ENCODE measurements around the gene WSB2. TPM values are rescaled to one million over a fixed set of nuclear protein-coding genes. Genes with fewer than 3 reads are reported as not detected.

WSB2 gene
- total and polyA plus RNA-seq, 2 of the 8 experiments (the other 6 are each of a cell fraction or from before 2014, with no cell fraction given): 47.5 to 58.2 TPM

DNA sequence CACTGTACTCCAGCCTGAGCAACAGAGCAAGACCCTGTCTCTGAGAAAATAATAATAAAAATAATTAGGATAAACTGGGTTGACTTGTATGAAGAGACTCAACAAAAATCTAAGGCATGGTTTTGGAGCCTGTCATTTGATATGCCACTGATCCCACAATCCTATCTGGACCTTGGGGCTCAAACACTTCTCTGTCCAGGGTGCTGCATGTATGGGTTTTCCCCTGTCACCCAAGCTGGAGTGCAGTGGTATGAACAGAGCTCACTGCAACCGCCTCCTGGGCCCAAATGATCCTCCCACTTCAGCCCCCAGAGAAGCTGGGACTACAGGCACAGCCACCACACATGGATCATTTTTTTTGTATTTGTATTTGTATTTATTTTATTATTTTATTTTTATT, 48.1 kb upstream of the WSB2 start:
- H2BK20ac ChIP-seq (ENCODE audit: low read length): 0 out of 2 replicates have a peak overlapping the region, but pooled peaks have one; percentile 48
- no peaks in the 10 kb centered on the region for H3K9me3 ChIP-seq (ENCODE audit: insufficient read depth in 2 of 2, low read depth in 1 of 2, low read length in 1 of 2)
- H4K91ac ChIP-seq (replicated peaks; ENCODE audit: insufficient read length, low read length): peak overlapping the region; percentile 65
- no peak overlapping the region for H3K27ac ChIP-seq (ENCODE audit: low read depth, low read length)
- no peak overlapping the region for H4K8ac ChIP-seq (ENCODE audit: extremely low read depth, insufficient read depth, low read length)
- no peak for FAIRE-seq
- H3K27me3 ChIP-seq (replicated peaks in 1 of 4; ENCODE audit: control insufficient read depth in 3 of 4, extremely low read depth in 1 of 4, insufficient read depth in 3 of 4, low read length in 3 of 4): no peaks in the 10 kb centered on the region
- no peaks in the 10 kb centered on the region for H3K79me2 ChIP-seq (ENCODE audit: control insufficient read depth in 1 of 2, insufficient read depth in 2 of 2, low read length in 2 of 2)
- H3K4me3 ChIP-seq (ENCODE audit: extremely low read depth in 1 of 4, insufficient read depth in 2 of 4, low read depth in 3 of 4, low read length in 4 of 4): no peak overlapping the region
- H3K14ac ChIP-seq (ENCODE audit: insufficient read length): no peak overlapping the region
- TF ChIP-seq, protein P1, sequence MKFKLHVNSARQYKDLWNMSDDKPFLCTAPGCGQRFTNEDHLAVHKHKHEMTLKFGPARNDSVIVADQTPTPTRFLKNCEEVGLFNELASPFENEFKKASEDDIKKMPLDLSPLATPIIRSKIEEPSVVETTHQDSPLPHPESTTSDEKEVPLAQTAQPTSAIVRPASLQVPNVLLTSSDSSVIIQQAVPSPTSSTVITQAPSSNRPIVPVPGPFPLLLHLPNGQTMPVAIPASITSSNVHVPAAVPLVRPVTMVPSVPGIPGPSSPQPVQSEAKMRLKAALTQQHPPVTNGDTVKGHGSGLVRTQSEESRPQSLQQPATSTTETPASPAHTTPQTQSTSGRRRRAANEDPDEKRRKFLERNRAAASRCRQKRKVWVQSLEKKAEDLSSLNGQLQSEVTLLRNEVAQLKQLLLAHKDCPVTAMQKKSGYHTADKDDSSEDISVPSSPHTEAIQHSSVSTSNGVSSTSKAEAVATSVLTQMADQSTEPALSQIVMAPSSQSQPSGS (IDR thresholded peaks at IDR 0.05; ENCODE audit: low read length): no peak
- TF ChIP-seq RXRA (IDR thresholded peaks at IDR 0.05; ENCODE audit: insufficient read depth, low read depth, low read length) (no peak), SIRT6 (IDR thresholded peaks at IDR 0.05; ENCODE audit: low read length) (no peak), CTBP2 (IDR thresholded peaks at IDR 0.05; ENCODE audit: borderline replicate concordance, insufficient read depth, insufficient read length, low read length) (no peak), GTF2F1 (IDR thresholded peaks at IDR 0.05; ENCODE audit: borderline replicate concordance, low read depth, low read length) (no peak)
- TF ChIP-seq, protein P2, sequence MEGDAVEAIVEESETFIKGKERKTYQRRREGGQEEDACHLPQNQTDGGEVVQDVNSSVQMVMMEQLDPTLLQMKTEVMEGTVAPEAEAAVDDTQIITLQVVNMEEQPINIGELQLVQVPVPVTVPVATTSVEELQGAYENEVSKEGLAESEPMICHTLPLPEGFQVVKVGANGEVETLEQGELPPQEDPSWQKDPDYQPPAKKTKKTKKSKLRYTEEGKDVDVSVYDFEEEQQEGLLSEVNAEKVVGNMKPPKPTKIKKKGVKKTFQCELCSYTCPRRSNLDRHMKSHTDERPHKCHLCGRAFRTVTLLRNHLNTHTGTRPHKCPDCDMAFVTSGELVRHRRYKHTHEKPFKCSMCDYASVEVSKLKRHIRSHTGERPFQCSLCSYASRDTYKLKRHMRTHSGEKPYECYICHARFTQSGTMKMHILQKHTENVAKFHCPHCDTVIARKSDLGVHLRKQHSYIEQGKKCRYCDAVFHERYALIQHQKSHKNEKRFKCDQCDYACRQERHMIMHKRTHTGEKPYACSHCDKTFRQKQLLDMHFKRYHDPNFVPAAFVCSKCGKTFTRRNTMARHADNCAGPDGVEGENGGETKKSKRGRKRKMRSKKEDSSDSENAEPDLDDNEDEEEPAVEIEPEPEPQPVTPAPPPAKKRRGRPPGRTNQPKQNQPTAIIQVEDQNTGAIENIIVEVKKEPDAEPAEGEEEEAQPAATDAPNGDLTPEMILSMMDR (IDR thresholded peaks at IDR 0.05; ENCODE audit: control extremely low read depth in 1 of 3, insufficient read depth in 1 of 3, low read depth in 1 of 3, low read length in 3 of 3): no peak
- H3K18ac ChIP-seq (ENCODE audit: extremely low read depth, low read length): no peak overlapping the region
- no peaks in the 10 kb centered on the region for H4K20me1 ChIP-seq (replicated peaks in 1 of 2; ENCODE audit: control insufficient read depth in 1 of 2, insufficient read depth in 2 of 2, low read length in 2 of 2)
- H3K4me2 ChIP-seq (ENCODE audit: insufficient read depth in 1 of 2, low read depth in 2 of 2, low read length in 2 of 2): no peak overlapping the region
- H2BK15ac ChIP-seq (ENCODE audit: low read length): no peak overlapping the region; the same call in 1 of the 2 replicates
- no peaks in the 10 kb centered on the region; a peak in 1 of 7 replicates for H3K4me1 ChIP-seq (replicated peaks in 1 of 4; ENCODE audit: control insufficient read depth in 3 of 4, insufficient read depth in 4 of 4, low read length in 3 of 4)
- H3K36me3 ChIP-seq (ENCODE audit: control insufficient read depth in 2 of 4, insufficient read depth in 4 of 4, low read length in 3 of 4): no peaks in the 10 kb centered on the region
- H2BK120ac ChIP-seq (replicated peaks; ENCODE audit: low read depth, low read length): no peak overlapping the region
- 100% methylated on average over 1 of the region's 1 CpG; no CpG with 5 or more reads in 1 of the 2 experiments for WGBS, 2 experiments (ENCODE audit: extremely low coverage in 1 of 2, insufficient coverage in 1 of 2, insufficient read length in 1 of 2, insufficient replicate concordance in 2 of 2, low coverage in 1 of 2, low lambda C conversion rate in 2 of 2, missing lambda C conversion rate in 1 of 2)
- H3K23ac ChIP-seq (ENCODE audit: insufficient read length): no peak overlapping the region
- H3K79me1 ChIP-seq (ENCODE audit: low read depth, low read length): no peaks in the 10 kb centered on the region
- no peak overlapping the region; the same call in 1 of the 2 replicates for H2BK12ac ChIP-seq (ENCODE audit: low read depth, low read length)
- H2AK5ac ChIP-seq (ENCODE audit: low read depth, low read length): no peak overlapping the region
- H3K56ac ChIP-seq (replicated peaks; ENCODE audit: insufficient read length, low read depth, low read length): no peak overlapping the region
- no peak overlapping the region for H3K4ac ChIP-seq (replicated peaks; ENCODE audit: insufficient read length, low read depth, low read length)
- CTCF ChIA-PET (ENCODE audit: partially characterized antibody): interaction anchor here (0.7 to 1.9 kb wide), 6 partner anchors 11 to 234 kb away, joined by 3 to 6 read pairs (median 4); no protein-coding TSS in a partner anchor
- no peak overlapping the region for H4K5ac ChIP-seq (ENCODE audit: insufficient read length, low read depth, low read length)
- no peak overlapping the region for H2AFZ ChIP-seq (ENCODE audit: low read length)
- peaks cover 3% of the 10 kb centered on the region; the same call in 1 of the 2 replicates for H3K23me2 ChIP-seq (ENCODE audit: low read depth, low read length)
- H3K9ac ChIP-seq (replicated peaks in 1 of 4; ENCODE audit: extremely low read depth in 1 of 4, low read depth in 3 of 4, low read length in 3 of 4): no peak overlapping the region
- POLR2A ChIA-PET (ENCODE audit: partially characterized antibody): interaction anchor here (0.8 to 3.5 kb wide), 6 partner anchors 10 to 47 kb away, joined by 3 to 14 read pairs (median 4); no protein-coding TSS in a partner anchor
- no peak for DNase-seq (ENCODE audit: low read depth in 1 of 2, low spot score in 2 of 2)
- H2BK5ac ChIP-seq (ENCODE audit: low read depth, low read length): no peak overlapping the region
